ENCODE results near the gene CCDC6. TPM values are rescaled to one million over a fixed set of nuclear protein-coding genes. Genes with fewer than 3 reads are reported as not detected.

The CCDC6 gene
- polyA plus RNA-seq, 1 donor from 2014 or later = 20.1 TPM

- H2AFZ ChIP-seq (ENCODE audit: low read depth, low read length) = no peak overlapping the region
- no peaks in the 10 kb centered on the region for H3K9me3 ChIP-seq (ENCODE audit: low read length)
- peak overlapping the region; percentile 81 for H3K4me2 ChIP-seq (ENCODE audit: low read length)
- H3K9ac ChIP-seq (ENCODE audit: low read length) = peak overlapping the region; percentile 86
- peak overlapping the region; percentile 98 for H3K4me3 ChIP-seq (ENCODE audit: low read length)
- H3K79me2 ChIP-seq (replicated peaks; ENCODE audit: insufficient read depth, low read length) = peaks cover 56% of the 10 kb centered on the region
- peaks cover 3% of the 10 kb centered on the region for H4K20me1 ChIP-seq (ENCODE audit: insufficient read depth)
- TF ChIP-seq REST (IDR thresholded peaks at IDR 0.05; ENCODE audit: borderline replicate concordance) (no peak), TAF1 (IDR thresholded peaks at IDR 0.05; ENCODE audit: low read depth) (no peak), EZH2 (IDR thresholded peaks at IDR 0.05; ENCODE audit: borderline replicate concordance, insufficient read depth, low read length, poor library complexity, severe bottlenecking) (no peak), POLR2AphosphoS5 (IDR thresholded peaks at IDR 0.05) (no peak), MXI1 (conservative IDR thresholded peaks at IDR 0.05; ENCODE audit: poor library complexity, severe bottlenecking) (no peak), SMC3 (conservative IDR thresholded peaks at IDR 0.05; ENCODE audit: poor library complexity) (no peak)
- H3K27ac ChIP-seq (ENCODE audit: low read length) = peak overlapping the region; percentile 79
- H3K36me3 ChIP-seq (ENCODE audit: insufficient read depth, low read length) = no peaks in the 10 kb centered on the region
- no peaks in the 10 kb centered on the region for H3F3A ChIP-seq (ENCODE audit: insufficient read depth, low read length, poor library complexity, severe bottlenecking)
- H3K9me2 ChIP-seq (ENCODE audit: insufficient read depth, low read length) = no peaks in the 10 kb centered on the region
- H3K27me3 ChIP-seq (ENCODE audit: insufficient read depth, low read depth, low read length) = no peaks in the 10 kb centered on the region
Measured at GRCh38 chr10:59904426-59905065, 1.8 kb downstream of the CCDC6 start.

GRCh38 chr10:59903871-59904270, 2.5 kb downstream of the CCDC6 start:
- peak overlapping the region; percentile 81 for H3K4me2 ChIP-seq (ENCODE audit: low read length)
- H3K9ac ChIP-seq (ENCODE audit: low read length) = no peak overlapping the region
- H3K27me3 ChIP-seq (ENCODE audit: insufficient read depth, low read depth, low read length) = no peaks in the 10 kb centered on the region
- TF ChIP-seq EP300 (conservative IDR thresholded peaks at IDR 0.05; ENCODE audit: poor library complexity, severe bottlenecking) (no peak), SMC3 (conservative IDR thresholded peaks at IDR 0.05; ENCODE audit: poor library complexity) (no peak), POLR2AphosphoS5 (IDR thresholded peaks at IDR 0.05) (no peak), RAD21 (conservative IDR thresholded peaks at IDR 0.05) (no peak), TAF1 (IDR thresholded peaks at IDR 0.05; ENCODE audit: low read depth) (no peak), MXI1 (conservative IDR thresholded peaks at IDR 0.05; ENCODE audit: poor library complexity, severe bottlenecking) (no peak), CTCF (IDR thresholded peaks at IDR 0.05; ENCODE audit: poor library complexity, severe bottlenecking) (no peak), REST (IDR thresholded peaks at IDR 0.05; ENCODE audit: borderline replicate concordance) (no peak), EZH2 (IDR thresholded peaks at IDR 0.05; ENCODE audit: borderline replicate concordance, insufficient read depth, low read length, poor library complexity, severe bottlenecking) (no peak)
- no peak overlapping the region for H3K27ac ChIP-seq (ENCODE audit: low read length)
- peak overlapping the region; percentile 98 for H3K4me3 ChIP-seq (ENCODE audit: low read length)
- peaks cover 59% of the 10 kb centered on the region for H3K79me2 ChIP-seq (replicated peaks; ENCODE audit: insufficient read depth, low read length)
- H3K36me3 ChIP-seq (ENCODE audit: insufficient read depth, low read length) = no peaks in the 10 kb centered on the region
- no peak overlapping the region for H2AFZ ChIP-seq (ENCODE audit: low read depth, low read length)
- peaks cover 3% of the 10 kb centered on the region for H4K20me1 ChIP-seq (ENCODE audit: insufficient read depth)
- no peaks in the 10 kb centered on the region for H3K9me2 ChIP-seq (ENCODE audit: insufficient read depth, low read length)
- no peaks in the 10 kb centered on the region for H3K9me3 ChIP-seq (ENCODE audit: low read length)
- no peaks in the 10 kb centered on the region for H3F3A ChIP-seq (ENCODE audit: insufficient read depth, low read length, poor library complexity, severe bottlenecking)

All from neural cell (in vitro differentiated cells).